ENCODE results near the gene IQCN.
A peak's percentile ranks its signal among the peaks of the same experiment; 100 is the strongest.

Gene IQCN

GRCh38 chr19:18293642-18294466 is 19.6 kb upstream of the IQCN start:
- Histone ChIP-seq H3K4me1 (ENCODE audit: insufficient read depth, low read length) (peaks cover 43% of the 10 kb centered on the region), H4K20me1 (ENCODE audit: insufficient read depth, low read length) (no peaks in the 10 kb centered on the region), H3K27ac (ENCODE audit: low read length) (no peak overlapping the region), H3K79me2 (ENCODE audit: insufficient read depth, low read length) (no peaks in the 10 kb centered on the region), H2AFZ (ENCODE audit: low read depth, low read length) (no peak overlapping the region), H3K36me3 (ENCODE audit: insufficient read depth, low read length) (no peaks in the 10 kb centered on the region), H3K4me2 (ENCODE audit: insufficient read depth, low read length) (no peak overlapping the region), H3K27me3 (ENCODE audit: insufficient read depth, low read length, poor library complexity) (no peaks in the 10 kb centered on the region), H3K9ac (ENCODE audit: low read depth, low read length) (no peak overlapping the region), H3K9me3 (ENCODE audit: insufficient read depth, low read length, severe bottlenecking) (no peaks in the 10 kb centered on the region), H3K4me3 (ENCODE audit: low read depth in 1 of 2, low read length in 2 of 2) (no peak overlapping the region)
- DNase-seq (no peak), ATAC-seq (ENCODE audit: insufficient read depth, low read depth) (no peak)
- TF ChIP-seq EZH2 (IDR thresholded peaks at IDR 0.05; ENCODE audit: borderline replicate concordance, low read depth, low read length, severe bottlenecking), result no peak
- TF ChIP-seq CTCF (IDR thresholded peaks at IDR 0.05; ENCODE audit: borderline replicate concordance, extremely low read depth, low read length, poor library complexity, severe bottlenecking), result no peak

GRCh38 chr19:18292810-18293641 is 18.8 kb upstream of the IQCN start:
- H3K27ac ChIP-seq (ENCODE audit: low read length), result peak overlapping the region; percentile 78; the same call in 1 of the 2 replicates
- peak; percentile 48 for DNase-seq
- peak overlapping the region; percentile 96 for H3K4me2 ChIP-seq (ENCODE audit: insufficient read depth, low read length)
- peak overlapping the region; percentile 42 to 77; a peak in 3 of 4 replicates for H3K4me3 ChIP-seq (ENCODE audit: low read depth in 1 of 2, low read length in 2 of 2)
- no peaks in the 10 kb centered on the region for H4K20me1 ChIP-seq (ENCODE audit: insufficient read depth, low read length)
- TF ChIP-seq EZH2 (IDR thresholded peaks at IDR 0.05; ENCODE audit: borderline replicate concordance, low read depth, low read length, severe bottlenecking) (no peak), CTCF (IDR thresholded peaks at IDR 0.05; ENCODE audit: borderline replicate concordance, extremely low read depth, low read length, poor library complexity, severe bottlenecking) (no peak)
- no peak for ATAC-seq (ENCODE audit: insufficient read depth, low read depth)
- no peaks in the 10 kb centered on the region for H3K79me2 ChIP-seq (ENCODE audit: insufficient read depth, low read length)
- H3K36me3 ChIP-seq (ENCODE audit: insufficient read depth, low read length), result no peaks in the 10 kb centered on the region
- H2AFZ ChIP-seq (ENCODE audit: low read depth, low read length), result peak overlapping the region; percentile 80; the same call in 1 of the 2 replicates
- H3K9ac ChIP-seq (ENCODE audit: low read depth, low read length), result peak overlapping the region; percentile 78; the same call in 1 of the 2 replicates
- no peaks in the 10 kb centered on the region for H3K27me3 ChIP-seq (ENCODE audit: insufficient read depth, low read length, poor library complexity)
- H3K4me1 ChIP-seq (ENCODE audit: insufficient read depth, low read length), result peaks cover 43% of the 10 kb centered on the region
- H3K9me3 ChIP-seq (ENCODE audit: insufficient read depth, low read length, severe bottlenecking), result no peaks in the 10 kb centered on the region

- peak overlapping the region; percentile 78 for H3K27ac ChIP-seq (ENCODE audit: low read length)
- no peak for DNase-seq
- peak overlapping the region; percentile 80 for H2AFZ ChIP-seq (ENCODE audit: low read depth, low read length)
Observed at GRCh38 chr19:18292462-18292809, 18.2 kb upstream of the IQCN start.

More at GRCh38 chr19:18292462-18292809, 18.2 kb upstream of the IQCN start:
- Histone ChIP-seq H3K79me2 (ENCODE audit: insufficient read depth, low read length) (no peaks in the 10 kb centered on the region), H3K9me3 (ENCODE audit: insufficient read depth, low read length, severe bottlenecking) (no peaks in the 10 kb centered on the region), H3K27me3 (ENCODE audit: insufficient read depth, low read length, poor library complexity) (no peaks in the 10 kb centered on the region), H3K4me2 (ENCODE audit: insufficient read depth, low read length) (peak overlapping the region; percentile 96), H3K9ac (ENCODE audit: low read depth, low read length) (peak overlapping the region; percentile 78), H3K36me3 (ENCODE audit: insufficient read depth, low read length) (no peaks in the 10 kb centered on the region), H3K4me3 (ENCODE audit: low read depth in 1 of 2, low read length in 2 of 2) (peak overlapping the region; percentile 42 to 77), H4K20me1 (ENCODE audit: insufficient read depth, low read length) (no peaks in the 10 kb centered on the region), H3K4me1 (ENCODE audit: insufficient read depth, low read length) (peaks cover 43% of the 10 kb centered on the region)
- TF ChIP-seq EZH2 (IDR thresholded peaks at IDR 0.05; ENCODE audit: borderline replicate concordance, low read depth, low read length, severe bottlenecking) (no peak), CTCF (IDR thresholded peaks at IDR 0.05; ENCODE audit: borderline replicate concordance, extremely low read depth, low read length, poor library complexity, severe bottlenecking) (no peak)
- no peak for ATAC-seq (ENCODE audit: insufficient read depth, low read depth)

Measured in DND-41 (cell line).